Islet of Langerhans (tissue), 1 donor: ENCODE results near the gene KPNB1.

ENCODE experiments used
- FAIRE-seq: peaks from one replicate; lab custom pipeline; 2011; peaks lifted over from hg19 to GRCh38; lab: Jason Lieb, UNC

Gene KPNB1

DNA sequence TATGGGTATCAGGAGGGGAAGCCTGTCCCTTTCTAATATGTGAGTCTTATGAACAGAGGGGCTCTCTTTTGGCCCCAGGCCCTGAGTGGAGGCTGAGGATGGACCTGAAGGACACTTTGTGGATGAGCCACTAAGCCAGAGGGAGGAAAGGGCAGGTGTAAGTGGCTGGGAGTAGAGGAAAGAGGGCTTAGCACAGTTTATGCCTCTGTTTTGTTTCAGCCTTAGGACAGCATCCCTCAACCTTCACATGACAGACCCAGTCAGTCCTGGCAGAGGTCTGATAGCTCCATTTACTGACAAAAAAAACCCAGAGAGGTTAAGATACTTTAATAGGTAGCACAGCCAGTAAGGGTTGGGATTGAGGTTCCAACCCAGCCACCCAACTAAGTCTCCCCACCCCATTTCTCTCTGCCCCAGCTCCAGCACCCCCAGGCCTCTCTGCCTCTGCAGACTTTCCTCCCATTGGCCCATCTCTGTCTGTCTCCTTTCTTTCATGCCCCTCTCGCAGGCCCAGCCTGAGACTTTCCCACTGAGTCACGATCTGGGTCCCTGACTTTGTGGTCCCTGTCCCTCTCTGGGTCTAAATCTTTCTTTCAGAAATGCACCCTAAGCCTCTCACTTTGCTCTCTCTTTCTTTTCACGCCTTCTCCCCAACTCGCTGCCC, 78.6 kb downstream of the KPNB1 start:
- FAIRE-seq: no peak

DNA sequence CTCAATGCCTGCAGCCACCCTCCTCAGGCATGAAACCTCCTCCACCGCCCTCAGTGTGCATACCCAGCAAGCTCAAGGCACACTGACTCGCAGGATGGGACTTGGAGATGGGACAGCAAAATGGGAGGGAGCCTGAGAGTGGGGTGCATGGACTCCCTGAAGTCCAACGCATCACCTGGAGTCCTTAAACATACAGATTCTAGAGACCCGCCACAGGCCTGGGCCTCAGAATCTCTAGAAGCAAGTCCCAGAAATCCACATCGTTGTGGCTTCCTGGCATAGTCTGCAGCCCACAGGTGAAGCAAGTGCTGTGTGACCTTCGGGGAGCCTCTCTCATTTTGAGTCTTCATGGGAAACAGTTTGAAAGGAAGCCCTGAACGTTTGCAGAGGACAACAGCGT, 79.8 kb downstream of the KPNB1 start:
- FAIRE-seq: no peak

- FAIRE-seq: no peak
These were observed 81.0 kb downstream of the KPNB1 start for GRCh38 chr17:47730681-47731080.

DNA sequence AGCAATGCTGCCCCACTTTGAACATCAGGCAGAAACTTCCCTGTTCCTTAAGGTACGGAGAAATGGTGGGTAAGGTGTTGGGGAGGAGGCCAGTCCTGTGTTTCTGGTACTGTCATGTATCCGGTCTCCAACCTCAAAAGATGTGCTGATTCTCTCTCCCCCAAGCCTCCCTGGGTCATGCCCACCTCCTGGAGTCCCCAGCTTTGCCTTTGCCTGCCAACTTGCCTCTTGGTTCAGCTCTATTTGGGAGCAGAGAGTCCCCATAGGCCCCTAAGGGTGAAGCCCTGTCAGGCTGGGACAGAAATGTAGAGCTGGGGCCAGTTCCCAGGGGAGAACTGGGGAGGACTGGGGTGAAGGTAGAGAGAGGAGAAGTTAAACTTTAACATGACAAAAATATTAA, 81.7 kb downstream of the KPNB1 start:
- no peak for FAIRE-seq

DNA sequence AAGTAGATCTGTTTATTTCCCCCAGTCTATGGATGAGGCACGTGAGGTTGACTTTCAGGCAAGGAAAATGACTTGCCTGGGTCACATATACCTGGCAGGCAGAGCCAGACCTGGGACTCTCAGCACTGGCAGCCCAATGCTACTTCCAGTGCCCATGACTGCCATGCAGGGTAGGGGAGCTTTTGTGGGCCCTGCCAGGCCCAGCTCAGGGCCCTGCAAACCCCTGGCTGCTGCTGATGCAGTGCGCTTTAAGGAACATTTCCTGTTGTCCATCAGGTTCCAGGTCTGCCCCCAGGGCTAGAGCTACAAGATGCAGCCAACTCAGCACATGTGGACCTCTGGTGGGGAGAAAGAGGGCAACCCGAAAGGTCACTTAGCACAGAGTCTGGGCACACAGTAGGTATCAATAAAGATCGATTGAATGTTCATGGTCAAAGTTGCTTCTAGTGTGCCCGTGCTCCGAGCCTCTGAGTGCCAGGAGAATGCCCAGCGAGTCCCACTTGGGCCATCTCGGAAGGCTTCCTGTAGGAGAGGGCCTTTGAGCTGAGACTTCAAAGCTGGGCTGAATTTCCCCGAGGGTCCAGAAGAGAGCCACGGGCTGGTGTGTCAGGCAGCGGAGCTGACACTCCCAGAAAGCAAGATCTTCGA, 82.8 kb downstream of the KPNB1 start:
- FAIRE-seq: no peak

DNA sequence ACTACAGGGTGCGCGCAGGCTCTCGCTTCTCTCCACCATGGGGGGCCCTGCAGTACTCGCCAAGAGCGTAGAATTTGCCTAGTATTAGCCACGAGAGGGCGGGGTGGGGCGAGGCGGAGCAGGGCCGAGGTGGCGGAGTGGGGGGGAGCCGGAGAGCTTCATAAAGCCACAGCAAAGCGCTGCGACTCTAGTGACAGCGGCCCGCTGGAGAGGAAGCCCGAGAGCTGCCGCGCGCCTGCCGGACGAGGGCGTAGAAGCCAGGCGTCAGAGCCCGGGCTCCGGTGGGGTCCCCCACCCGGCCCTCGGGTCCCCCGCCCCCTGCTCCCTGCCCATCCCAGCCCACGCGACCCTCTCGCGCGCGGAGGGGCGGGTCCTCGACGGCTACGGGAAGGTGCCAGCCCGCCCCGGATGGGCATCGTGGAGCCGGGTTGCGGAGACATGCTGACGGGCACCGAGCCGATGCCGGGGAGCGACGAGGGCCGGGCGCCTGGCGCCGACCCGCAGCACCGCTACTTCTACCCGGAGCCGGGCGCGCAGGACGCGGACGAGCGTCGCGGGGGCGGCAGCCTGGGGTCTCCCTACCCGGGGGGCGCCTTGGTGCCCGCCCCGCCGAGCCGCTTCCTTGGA, 83.4 kb downstream of the KPNB1 start, which contains the start of gene TBX21:
Gene TBX21 (plus strand): TSS at position 190 of the 627 bp plus-strand sequence. CDS start 219 bp downstream, at position 409.
- FAIRE-seq: no peak

- FAIRE-seq: no peak
These were observed 84.1 kb downstream of the KPNB1 start for GRCh38 chr17:47733674-47734410.

DNA sequence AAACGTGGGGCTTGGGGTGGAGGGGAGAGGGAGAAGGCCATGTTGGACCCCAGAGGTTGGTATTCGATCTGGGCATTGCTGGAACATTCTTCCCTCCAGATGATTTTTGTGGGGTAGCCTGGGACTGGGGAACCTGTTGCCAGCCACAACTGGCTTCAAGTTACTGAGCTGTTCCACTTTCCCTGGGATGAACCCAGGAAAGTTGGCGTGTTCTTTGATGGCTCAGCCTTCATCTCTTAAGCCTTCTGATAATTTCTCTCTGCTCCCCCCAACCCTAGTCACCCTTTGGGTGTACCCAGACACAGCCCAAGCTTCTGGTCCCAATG, 85.4 kb downstream of the KPNB1 start:
- no peak for FAIRE-seq
